Measurements from ENCODE around the gene PRR32. TPM values are rescaled to one million over a fixed set of nuclear protein-coding genes. Genes with fewer than 3 reads are reported as not detected.
A peak's percentile ranks its signal among the peaks of the same experiment; 100 is the strongest.

The PRR32 gene
- total and polyA plus RNA-seq, 8 donors: not detected

DNA sequence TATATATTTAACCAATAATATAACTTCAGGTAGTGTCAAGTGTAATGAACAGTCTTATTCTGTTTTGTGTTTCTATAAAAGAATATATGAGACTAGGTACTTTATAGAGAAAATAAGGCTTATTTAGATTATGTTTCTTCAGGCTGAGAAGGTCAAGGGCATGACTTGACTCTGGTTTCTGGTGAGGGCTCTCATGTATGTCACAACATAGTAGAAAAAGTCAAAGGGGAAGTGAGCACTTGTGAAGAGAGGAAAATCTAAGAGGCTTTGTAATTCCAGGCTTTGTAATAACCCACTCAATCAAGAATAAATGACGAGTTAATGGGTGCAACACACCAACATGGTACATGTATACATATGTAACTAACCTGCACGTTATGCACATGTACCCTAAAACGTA, 27.6 kb downstream of the PRR32 start:
- ATAC-seq: peak; percentile 68

DNA sequence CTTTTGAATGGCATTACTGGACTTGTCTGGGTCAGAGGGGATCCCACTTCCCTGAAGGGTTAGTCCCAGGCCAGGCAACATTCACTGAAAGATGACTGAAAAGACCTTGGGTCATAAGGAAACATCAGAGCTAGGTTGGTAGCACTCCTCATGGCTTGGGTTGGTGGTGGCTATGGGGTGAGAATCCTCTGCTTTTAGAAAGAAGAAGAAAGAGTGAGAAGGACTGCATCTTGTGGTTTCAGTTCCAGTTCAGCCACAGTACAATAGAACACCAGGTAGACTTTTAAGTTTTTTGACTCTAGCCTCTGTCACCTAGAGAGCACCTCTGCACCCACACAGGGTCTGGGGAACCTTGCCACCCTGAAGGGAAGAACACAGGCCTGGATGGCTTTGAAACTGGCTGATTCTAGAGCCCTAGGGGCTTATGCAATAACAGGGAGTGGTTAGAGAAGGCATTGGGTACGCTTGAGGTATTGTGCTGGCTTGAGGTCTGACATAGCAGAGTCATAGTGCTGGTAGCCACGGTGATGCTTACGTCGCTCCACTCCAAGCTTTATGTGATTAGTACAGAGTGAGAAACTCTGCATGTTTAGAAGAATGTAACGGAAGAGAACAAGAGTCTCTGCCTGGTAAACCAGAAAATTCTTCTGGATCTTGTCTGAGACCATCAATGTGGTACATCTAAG, 36.5 kb downstream of the PRR32 start:
- H3K36me3 ChIP-seq: no peaks in the 10 kb centered on the region
- DNase-seq (no peak), ATAC-seq (no peak)
- no peaks in the 10 kb centered on the region for H3K27me3 ChIP-seq
- no peak overlapping the region for H3K4me3 ChIP-seq
- intact Hi-C loops (cut with DNase I): no loop called here
- no peak for TF ChIP-seq CTCF (IDR thresholded peaks at IDR 0.05)
- no peaks in the 10 kb centered on the region for H3K4me1 ChIP-seq
- H3K27ac ChIP-seq: no peak overlapping the region
- no peaks in the 10 kb centered on the region for H3K9me3 ChIP-seq

More for the DNA sequence above, 27.6 kb downstream of the PRR32 start:
- no peak overlapping the region for H3K4me3 ChIP-seq
- H3K27ac ChIP-seq: no peak overlapping the region
- no peaks in the 10 kb centered on the region for H3K36me3 ChIP-seq
- intact Hi-C loops (cut with DNase I): no loop called here
- no peak for TF ChIP-seq CTCF (IDR thresholded peaks at IDR 0.05)
- H3K4me1 ChIP-seq: no peaks in the 10 kb centered on the region
- H3K9me3 ChIP-seq: no peaks in the 10 kb centered on the region
- H3K27me3 ChIP-seq: no peaks in the 10 kb centered on the region
- no peak for DNase-seq
